HepG2 (cell line): Measurements from ENCODE around the gene SMIM11. TPM values are rescaled to one million over a fixed set of nuclear protein-coding genes. Genes with fewer than 3 reads are reported as not detected.
A peak's percentile ranks its signal among the peaks of the same experiment; 100 is the strongest.

Source experiments
- AGO1 ChIP-seq: fragments of 200-400 bp; formaldehyde crosslinking; IDR thresholded peaks from 2 replicates; pipeline ENCODE4 v1.6.1; 2017; ENCODE audit warnings: mild to moderate bottlenecking, low read depth, low read length, moderate library complexity; ENCODE audit not compliant: poor library complexity, severe bottlenecking
- CBX2 ChIP-seq, 2 experiments: fragments of 200-600 bp in 1 of 2; sonication (generic); formaldehyde crosslinking in 1 of 2; IDR thresholded peaks; 2 replicates each; pipeline versions ENCODE4 v1.7.0 to v1.8.1; 2018 to 2022; ENCODE audit warnings: low read depth in 2 of 2, low read length in 1 of 2, mild to moderate bottlenecking in 1 of 2, missing genetic modification reagents in 1 of 2
- FOXK2 ChIP-seq: fragments of 450-650 bp; IDR thresholded peaks from 2 replicates; pipeline ENCODE4 v1.6.1; 2016
- HCFC1 ChIP-seq: fragments of 150-350 bp; IDR thresholded peaks from 2 replicates; pipeline ENCODE4 v1.6.1; 2014; ENCODE audit warnings: low read depth, low read length
- HMG20A ChIP-seq: IDR thresholded peaks from 2 replicates; pipeline ENCODE4 v1.6.1; 2016; ENCODE audit warnings: borderline replicate concordance
- HMGXB4 ChIP-seq, 2 experiments: sonication (generic) in 1 of 2; formaldehyde crosslinking in 1 of 2; IDR thresholded peaks; 2 replicates each; pipeline versions ENCODE4 v1.4.0 to v1.6.1; 2018 to 2020; ENCODE audit warnings: missing genetic modification reagents in 2 of 2, borderline replicate concordance in 1 of 2, low read depth in 1 of 2, mild to moderate bottlenecking in 1 of 2, missing biosample characterization in 1 of 2
- KMT2A ChIP-seq: sonication (generic); formaldehyde crosslinking; IDR thresholded peaks from 2 replicates; pipeline ENCODE4 v1.4.0; 2020; ENCODE audit warnings: missing genetic modification reagents
- MAFK ChIP-seq, 2 experiments: IDR thresholded peaks in 1 of 2; conservative IDR thresholded peaks in 1 of 2; 2 replicates each; pipeline ENCODE4 v1.6.1; 2011; ENCODE audit warnings: improper control_type of control experiment in 2 of 2, low read length in 2 of 2
- MLLT10 ChIP-seq: sonication (generic); formaldehyde crosslinking; IDR thresholded peaks from 2 replicates; pipeline ENCODE4 v1.4.0; 2020; ENCODE audit warnings: missing genetic modification reagents
- NFIB ChIP-seq: sonication (generic); formaldehyde crosslinking; IDR thresholded peaks from 2 replicates; pipeline ENCODE4 v1.9.0; 2021; ENCODE audit warnings: missing genetic modification reagents, mild to moderate bottlenecking, borderline replicate concordance
- PBX3 ChIP-seq: sonication (generic); formaldehyde crosslinking; IDR thresholded peaks from 2 replicates; pipeline ENCODE4 v1.8.1; 2023; ENCODE audit warnings: missing genetic modification reagents, inconsistent platforms, borderline replicate concordance
- SAFB2 ChIP-seq: sonication (generic); formaldehyde crosslinking; IDR thresholded peaks from 2 replicates; pipeline ENCODE4 v1.5.1; 2020; ENCODE audit warnings: missing genetic modification reagents, low read depth, mild to moderate bottlenecking, borderline replicate concordance
- ZFAT ChIP-seq: sonication (generic); formaldehyde crosslinking; conservative IDR thresholded peaks from 2 replicates; pipeline ENCODE4 v1.8.1; 2023; ENCODE audit warnings: missing genetic modification reagents, inconsistent platforms
- ZNF17 ChIP-seq: sonication (generic); formaldehyde crosslinking; IDR thresholded peaks from 2 replicates; pipeline ENCODE4 v1.5.0; 2020; ENCODE audit warnings: mild to moderate bottlenecking, missing genetic modification reagents
- ZNF619 ChIP-seq: sonication (generic); formaldehyde crosslinking; IDR thresholded peaks from 2 replicates; pipeline ENCODE4 v1.4.0; 2020; ENCODE audit warnings: mild to moderate bottlenecking, missing genetic modification reagents
- ZNF841 ChIP-seq: sonication (generic); formaldehyde crosslinking; IDR thresholded peaks from 2 replicates; pipeline ENCODE4 v1.8.1; 2023; ENCODE audit warnings: missing genetic modification reagents, borderline replicate concordance
- ZSCAN25 ChIP-seq: sonication (generic); formaldehyde crosslinking; IDR thresholded peaks from 2 replicates; pipeline ENCODE4 v1.8.0; 2022; ENCODE audit warnings: mild to moderate bottlenecking, missing genetic modification reagents
- polyA plus RNA-seq, 8 experiments: library from polyadenylated mRNA; depleted of rRNA in 3 of 8; stranded (reverse) in 7 of 8; unstranded in 1 of 8; fragments of >200 nt; fragmentation: Illumina TruSeq in 4 of 8; extraction: Trizol in 4 of 8; gene quantifications; 2 replicates each; pipeline versions ENCODE4 v1.2.1 to v1.2.3, GENCODE V29; 2011 to 2016; ENCODE audit warnings: low read depth in 4 of 8, missing spikeins in 1 of 8, mixed read lengths in 1 of 8; ENCODE audit not compliant: insufficient read depth in 1 of 8
- total RNA-seq, 5 experiments: library from RNA; depleted of rRNA; stranded (reverse); fragments of >200 nt; fragmentation: Illumina TruSeq; extraction: Trizol; gene quantifications; 2 replicates each; pipeline ENCODE4 v1.2.3, GENCODE V29; 2016; ENCODE audit warnings: low read depth in 1 of 5
- TF ChIP-seq, protein P1 (sequence below): IDR thresholded peaks from 2 replicates; pipeline ENCODE4 v1.6.1; 2016
- TF ChIP-seq, protein P2 (sequence below), 2 experiments: sonication (generic) in 1 of 2; formaldehyde crosslinking in 1 of 2; IDR thresholded peaks; 2 replicates each; pipeline versions ENCODE4 v1.5.1 to v1.6.1; 2011 to 2020; ENCODE audit warnings: borderline replicate concordance in 1 of 2, low read depth in 1 of 2, low read length in 1 of 2, mild to moderate bottlenecking in 1 of 2, missing genetic modification reagents in 1 of 2, moderate library complexity in 1 of 2
- TF ChIP-seq, protein P3 (sequence below): sonication (generic); formaldehyde crosslinking; conservative IDR thresholded peaks from 2 replicates; pipeline ENCODE4 v1.8.0; 2022; ENCODE audit warnings: low read depth, missing genetic modification reagents
- TF ChIP-seq, protein P4 (sequence below): sonication (generic); formaldehyde crosslinking; IDR thresholded peaks from 2 replicates; pipeline ENCODE4 v1.5.1; 2020; ENCODE audit warnings: mild to moderate bottlenecking, missing genetic modification reagents, moderate library complexity

Gene SMIM11
- total and polyA plus RNA-seq, 2 of the 13 experiments (the other 11 are each of a cell fraction or from before 2014, with no cell fraction given) = 6.4 to 18.9 TPM

GRCh38 chr21:34351786-34352241 lies 23.5 kb upstream of the SMIM11 start (continued):
- TF ChIP-seq ZNF619 (CRISPR knock-in tag) = no peak
- no peak for TF ChIP-seq MAFK (conservative IDR thresholded peaks at IDR 0.05 in 1 of 2, IDR thresholded peaks at IDR 0.05 in 1 of 2; ENCODE audit: low read length in 2 of 2)
- no peak for TF ChIP-seq HCFC1
- peak; percentile 95 for TF ChIP-seq ZSCAN25 (CRISPR knock-in tag)
- TF ChIP-seq CBX2 (IDR thresholded peaks at IDR 0.05; ENCODE audit: low read depth, low read length) = no peak
- TF ChIP-seq CBX2 (CRISPR knock-in tag; IDR thresholded peaks at IDR 0.05; ENCODE audit: low read depth) = no peak
- TF ChIP-seq, protein P1, sequence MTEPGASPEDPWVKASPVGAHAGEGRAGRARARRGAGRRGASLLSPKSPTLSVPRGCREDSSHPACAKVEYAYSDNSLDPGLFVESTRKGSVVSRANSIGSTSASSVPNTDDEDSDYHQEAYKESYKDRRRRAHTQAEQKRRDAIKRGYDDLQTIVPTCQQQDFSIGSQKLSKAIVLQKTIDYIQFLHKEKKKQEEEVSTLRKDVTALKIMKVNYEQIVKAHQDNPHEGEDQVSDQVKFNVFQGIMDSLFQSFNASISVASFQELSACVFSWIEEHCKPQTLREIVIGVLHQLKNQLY (CRISPR knock-in tag) = no peak
- no peak for TF ChIP-seq FOXK2
- no peak for TF ChIP-seq NFIB (CRISPR knock-in tag)
- TF ChIP-seq AGO1 = no peak
- no peak for TF ChIP-seq MLLT10 (CRISPR knock-in tag)
- TF ChIP-seq KMT2A (CRISPR knock-in tag) = no peak
- TF ChIP-seq, protein P2, sequence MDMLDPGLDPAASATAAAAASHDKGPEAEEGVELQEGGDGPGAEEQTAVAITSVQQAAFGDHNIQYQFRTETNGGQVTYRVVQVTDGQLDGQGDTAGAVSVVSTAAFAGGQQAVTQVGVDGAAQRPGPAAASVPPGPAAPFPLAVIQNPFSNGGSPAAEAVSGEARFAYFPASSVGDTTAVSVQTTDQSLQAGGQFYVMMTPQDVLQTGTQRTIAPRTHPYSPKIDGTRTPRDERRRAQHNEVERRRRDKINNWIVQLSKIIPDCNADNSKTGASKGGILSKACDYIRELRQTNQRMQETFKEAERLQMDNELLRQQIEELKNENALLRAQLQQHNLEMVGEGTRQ (IDR thresholded peaks at IDR 0.05; ENCODE audit: low read depth, low read length) = no peak
- TF ChIP-seq, protein P2 (CRISPR knock-in tag; IDR thresholded peaks at IDR 0.05; ENCODE audit: borderline replicate concordance) = no peak
- TF ChIP-seq ZNF841 = no peak
- TF ChIP-seq HMGXB4 (CRISPR knock-in tag; IDR thresholded peaks at IDR 0.05; ENCODE audit: borderline replicate concordance in 1 of 2, low read depth in 1 of 2) = peak; percentile 18 to 35; a peak in 1 of 4 replicates
- TF ChIP-seq SAFB2 = no peak
- TF ChIP-seq, protein P3, sequence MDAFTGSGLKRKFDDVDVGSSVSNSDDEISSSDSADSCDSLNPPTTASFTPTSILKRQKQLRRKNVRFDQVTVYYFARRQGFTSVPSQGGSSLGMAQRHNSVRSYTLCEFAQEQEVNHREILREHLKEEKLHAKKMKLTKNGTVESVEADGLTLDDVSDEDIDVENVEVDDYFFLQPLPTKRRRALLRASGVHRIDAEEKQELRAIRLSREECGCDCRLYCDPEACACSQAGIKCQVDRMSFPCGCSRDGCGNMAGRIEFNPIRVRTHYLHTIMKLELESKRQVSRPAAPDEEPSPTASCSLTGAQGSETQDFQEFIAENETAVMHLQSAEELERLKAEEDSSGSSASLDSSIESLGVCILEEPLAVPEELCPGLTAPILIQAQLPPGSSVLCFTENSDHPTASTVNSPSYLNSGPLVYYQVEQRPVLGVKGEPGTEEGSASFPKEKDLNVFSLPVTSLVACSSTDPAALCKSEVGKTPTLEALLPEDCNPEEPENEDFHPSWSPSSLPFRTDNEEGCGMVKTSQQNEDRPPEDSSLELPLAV (CRISPR knock-in tag) = no peak
- no peak for TF ChIP-seq ZFAT
- TF ChIP-seq, protein P4, sequence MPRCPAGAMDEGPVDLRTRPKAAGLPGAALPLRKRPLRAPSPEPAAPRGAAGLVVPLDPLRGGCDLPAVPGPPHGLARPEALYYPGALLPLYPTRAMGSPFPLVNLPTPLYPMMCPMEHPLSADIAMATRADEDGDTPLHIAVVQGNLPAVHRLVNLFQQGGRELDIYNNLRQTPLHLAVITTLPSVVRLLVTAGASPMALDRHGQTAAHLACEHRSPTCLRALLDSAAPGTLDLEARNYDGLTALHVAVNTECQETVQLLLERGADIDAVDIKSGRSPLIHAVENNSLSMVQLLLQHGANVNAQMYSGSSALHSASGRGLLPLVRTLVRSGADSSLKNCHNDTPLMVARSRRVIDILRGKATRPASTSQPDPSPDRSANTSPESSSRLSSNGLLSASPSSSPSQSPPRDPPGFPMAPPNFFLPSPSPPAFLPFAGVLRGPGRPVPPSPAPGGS (CRISPR knock-in tag) = no peak
- no peak for TF ChIP-seq PBX3 (CRISPR knock-in tag)
- no peak for TF ChIP-seq ZNF17 (CRISPR knock-in tag)
- TF ChIP-seq HMG20A (CRISPR knock-in tag) = no peak
